Suppressor macrophage (primary cell): ENCODE measurements around the gene JDP2.

Experiments
- DNase-seq, 4 experiments: peaks; one replicate each; pipeline ENCODE4 v3.0.0-alpha.2; 2020 to 2022
- total RNA-seq, 17 experiments: gene quantifications; one replicate each; lab custom pipeline; 2026; ENCODE audit warnings: mixed read lengths in 6 of 17, inconsistent platforms in 3 of 17; lab: John Stamatoyannopoulos, UW

JDP2 gene, protein sequence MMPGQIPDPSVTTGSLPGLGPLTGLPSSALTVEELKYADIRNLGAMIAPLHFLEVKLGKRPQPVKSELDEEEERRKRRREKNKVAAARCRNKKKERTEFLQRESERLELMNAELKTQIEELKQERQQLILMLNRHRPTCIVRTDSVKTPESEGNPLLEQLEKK
- 18.4 to 52.6 (median 35.1) reads per million in 17 experiments for total RNA-seq

DNA sequence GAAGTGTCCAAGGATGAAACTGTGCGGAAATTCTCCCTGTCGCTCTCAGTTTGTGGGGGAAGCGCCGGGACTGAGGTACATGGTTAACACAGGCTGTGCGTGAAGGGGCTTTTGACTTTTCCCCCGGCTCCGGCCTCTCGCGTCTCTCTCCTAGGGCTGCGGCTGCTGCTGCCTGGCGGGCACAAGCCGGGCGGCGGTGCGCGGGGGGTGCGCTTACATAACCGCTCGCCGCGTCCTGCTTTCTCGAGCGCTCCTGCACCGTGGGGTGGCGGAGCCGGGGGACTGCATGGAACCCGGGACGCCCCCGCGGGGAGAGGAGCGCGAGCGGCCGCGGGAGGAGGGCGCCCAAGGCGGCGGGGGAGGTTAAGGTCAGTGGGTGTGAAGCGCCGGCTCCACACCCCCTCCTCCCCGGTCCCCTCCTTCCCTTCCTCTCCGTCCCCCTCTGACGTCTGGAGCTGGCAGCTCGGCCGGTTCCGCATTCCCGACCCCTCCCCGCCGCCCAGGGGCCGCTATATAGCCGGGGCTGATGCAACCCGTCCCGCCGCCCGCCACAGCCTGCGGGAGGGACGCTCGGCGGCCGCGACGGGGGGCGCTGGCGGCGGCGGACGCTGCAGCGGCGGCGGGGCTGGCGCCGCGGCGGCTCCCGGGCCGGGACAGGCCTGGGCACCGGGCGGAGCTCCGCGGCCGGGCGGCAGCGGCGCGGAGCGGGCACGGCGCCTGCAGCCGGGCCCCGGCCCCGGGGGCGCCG is at the start of gene JDP2:
TSS of gene JDP2 (plus strand) at position 541 of the 748 bp plus-strand sequence. CDS start 9,899 bp downstream, outside the sequence.
- DNase-seq = peak; percentile 95 to 97 (median 96)

DNA sequence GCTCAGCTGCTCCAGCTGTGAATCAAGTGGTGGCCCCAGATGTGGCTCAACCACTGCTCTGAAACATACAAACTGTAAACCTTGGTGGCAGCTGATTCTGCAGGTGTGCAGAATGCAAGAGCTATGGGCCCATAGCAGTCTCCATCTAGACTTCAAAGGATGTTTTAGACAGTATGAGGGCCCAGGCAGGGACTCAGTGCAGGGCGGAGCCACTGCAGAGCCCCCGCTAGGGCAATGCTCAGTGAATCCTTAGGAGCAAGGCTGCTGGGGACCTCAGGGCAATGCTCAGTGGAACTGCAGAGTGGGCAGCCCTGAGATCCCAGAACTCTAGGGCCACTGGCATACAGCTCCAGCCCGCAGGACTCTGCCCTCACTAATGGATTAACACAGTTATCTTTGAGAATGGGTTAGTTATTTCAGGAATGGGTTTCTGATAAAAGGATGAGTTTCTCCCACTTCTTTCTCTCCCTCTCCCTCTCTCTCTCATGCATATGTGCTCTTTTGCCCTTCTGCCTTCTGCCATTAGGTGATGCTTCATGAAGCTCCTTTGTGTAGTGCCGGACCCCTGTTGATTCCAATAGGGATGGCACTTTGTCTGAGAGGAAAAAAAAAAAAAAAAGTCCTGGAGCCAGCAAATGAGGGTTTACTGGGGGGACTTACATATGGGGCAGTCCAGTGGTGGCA is 48.4 kb upstream of the JDP2 start:
- no peak for DNase-seq

DNA sequence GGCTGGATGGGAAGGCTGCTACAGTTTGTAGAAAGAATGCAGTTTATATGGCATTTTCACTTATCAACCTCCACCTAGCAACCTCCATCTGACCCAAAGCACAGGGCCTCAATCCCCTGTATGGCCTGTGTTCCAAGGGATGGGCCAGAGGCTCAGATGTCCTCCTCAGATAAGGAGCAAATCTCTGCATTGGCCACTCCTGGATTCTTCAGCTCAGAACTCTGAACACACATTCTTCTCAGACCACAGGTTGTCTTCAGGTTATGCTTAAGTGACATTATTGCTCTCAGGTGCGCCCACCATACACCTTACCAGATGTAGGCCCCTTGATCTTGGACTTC is 47.9 kb upstream of the JDP2 start:
- DNase-seq = no peak

DNA sequence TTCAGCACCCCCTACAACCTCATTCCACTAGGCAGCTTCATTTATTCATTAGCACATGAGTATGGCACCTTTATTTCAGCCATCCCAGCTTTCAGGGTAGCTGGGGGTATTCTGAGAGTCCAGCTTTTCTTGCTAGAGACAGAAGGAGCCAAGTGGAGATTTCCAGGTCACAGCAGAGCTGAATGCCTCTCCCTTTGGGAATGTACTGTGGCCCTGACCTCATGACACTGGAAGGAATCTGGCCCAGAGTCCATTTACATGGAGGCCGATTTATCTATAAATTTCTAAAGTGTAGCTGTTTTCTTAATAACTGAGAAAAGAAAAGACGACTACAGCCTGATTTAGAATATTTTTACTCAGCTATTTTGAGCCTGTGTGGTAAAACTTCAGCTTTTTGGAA is 47.2 kb upstream of the JDP2 start:
- no peak for DNase-seq

DNA sequence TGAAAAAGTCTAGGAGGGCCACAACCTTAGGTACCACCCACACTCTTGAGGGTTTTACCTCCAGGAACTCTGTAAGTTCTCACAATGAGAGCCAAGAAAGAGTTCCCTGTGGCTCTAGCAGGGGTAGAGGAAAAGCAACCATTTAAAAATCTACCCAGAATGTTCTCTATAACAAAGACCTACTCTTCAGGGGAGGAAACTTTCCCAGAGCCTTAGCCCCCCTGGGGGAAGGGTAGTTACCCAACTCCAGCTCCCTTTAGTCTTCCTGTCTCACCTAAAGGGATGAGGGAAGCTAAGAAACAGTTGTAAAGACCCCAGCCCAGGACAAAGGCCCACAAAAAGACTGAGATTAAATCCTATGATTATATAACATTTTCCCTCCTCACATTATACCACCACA is 46.2 kb upstream of the JDP2 start:
- DNase-seq = no peak

DNA sequence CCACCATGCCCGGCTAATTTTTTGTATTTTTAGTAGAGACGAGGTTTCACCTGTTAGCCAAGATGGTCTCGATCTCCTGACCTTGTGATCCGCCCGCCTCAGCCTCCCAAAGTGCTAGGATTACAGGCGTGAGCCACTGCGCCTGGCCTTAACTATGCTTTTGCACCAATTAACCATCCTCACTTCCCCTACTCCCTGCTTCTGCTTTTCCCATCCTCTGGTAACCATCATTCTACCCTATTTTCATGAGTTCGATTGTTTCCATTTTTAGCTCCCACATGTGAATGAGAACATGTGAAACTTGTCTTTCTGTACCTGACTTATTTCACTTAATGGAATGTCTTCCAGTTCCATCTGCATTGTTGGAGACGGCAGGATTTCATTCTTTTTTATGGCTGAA is 44.6 kb upstream of the JDP2 start:
- DNase-seq = peak in 3 of 4 experiments; percentile 54 to 71 (median 64)

DNA sequence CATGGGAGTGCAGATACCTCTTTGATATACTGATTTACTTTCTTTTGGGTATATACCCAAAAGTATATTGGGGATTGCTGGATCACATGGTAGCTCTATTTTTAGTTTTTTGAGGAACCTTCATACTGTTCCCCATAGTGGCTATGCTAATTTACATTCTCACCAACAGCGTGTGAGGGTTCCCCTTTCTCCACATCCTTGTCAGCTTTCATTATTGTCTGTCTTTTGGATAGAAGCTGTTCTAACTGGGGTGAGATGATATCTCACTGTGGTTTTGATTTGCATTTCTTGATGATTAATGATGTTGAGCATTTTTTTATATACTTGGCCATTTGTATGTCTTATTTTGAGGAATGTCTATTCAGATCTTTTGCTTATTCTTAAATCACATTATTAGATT is 44.1 kb upstream of the JDP2 start:
- DNase-seq = peak; percentile 58 to 84 (median 71)

DNA sequence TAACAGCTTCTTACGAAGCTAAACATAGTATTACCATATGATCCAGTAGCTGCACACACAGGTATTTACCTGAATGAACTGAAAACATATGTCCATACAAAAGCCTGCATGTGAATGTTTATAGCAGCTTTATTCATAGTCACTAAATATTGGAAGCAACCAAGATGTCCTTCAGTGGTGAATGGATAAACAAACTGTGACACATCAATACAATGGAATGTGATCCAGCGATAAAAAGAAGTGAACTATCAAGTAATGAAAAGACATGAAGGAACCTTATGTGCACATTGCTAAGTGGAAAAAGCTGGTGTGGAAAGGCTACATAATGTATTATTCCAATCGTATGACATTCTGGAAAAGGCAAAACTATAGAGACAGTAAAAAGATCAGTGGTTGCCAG is 38.1 kb upstream of the JDP2 start:
- no peak for DNase-seq

DNA sequence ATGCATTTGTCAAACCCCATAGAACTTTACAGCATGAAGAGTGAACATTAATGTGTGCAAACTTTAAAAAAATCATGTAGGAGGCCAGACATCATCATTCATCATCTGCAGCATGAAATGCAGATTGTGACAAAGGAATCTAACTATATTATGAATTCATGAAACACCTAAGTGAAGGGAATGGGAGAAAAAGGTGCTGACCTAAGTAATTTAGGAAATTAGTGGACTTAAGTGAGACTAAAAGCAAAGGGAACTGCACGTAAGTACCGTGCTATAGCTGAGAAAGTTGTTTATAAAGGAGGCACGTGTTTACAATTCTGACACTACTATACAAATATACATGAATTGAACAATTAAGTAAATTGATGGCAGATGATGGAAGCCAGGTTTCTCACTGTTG is 37.6 kb upstream of the JDP2 start:
- no peak for DNase-seq

DNA sequence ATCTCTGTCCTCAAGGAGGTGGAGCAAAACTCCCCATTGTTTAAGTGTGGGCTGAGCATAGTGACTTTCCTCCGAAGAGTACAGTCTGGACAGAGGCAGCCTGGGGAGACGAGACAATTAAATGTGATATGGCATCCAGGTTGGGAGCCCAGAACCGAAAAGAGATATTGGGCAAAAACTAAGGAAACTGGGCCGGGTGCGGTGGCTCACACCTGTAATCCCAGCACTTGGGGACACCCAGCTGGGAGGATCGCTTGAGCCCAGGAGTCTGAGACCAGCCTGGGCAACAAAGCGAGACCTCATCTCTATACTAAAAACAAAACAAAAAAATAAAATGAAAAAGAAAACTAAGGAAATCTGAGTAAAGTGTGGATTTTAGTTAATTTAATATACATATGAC is 35.9 kb upstream of the JDP2 start:
- DNase-seq = no peak

DNA sequence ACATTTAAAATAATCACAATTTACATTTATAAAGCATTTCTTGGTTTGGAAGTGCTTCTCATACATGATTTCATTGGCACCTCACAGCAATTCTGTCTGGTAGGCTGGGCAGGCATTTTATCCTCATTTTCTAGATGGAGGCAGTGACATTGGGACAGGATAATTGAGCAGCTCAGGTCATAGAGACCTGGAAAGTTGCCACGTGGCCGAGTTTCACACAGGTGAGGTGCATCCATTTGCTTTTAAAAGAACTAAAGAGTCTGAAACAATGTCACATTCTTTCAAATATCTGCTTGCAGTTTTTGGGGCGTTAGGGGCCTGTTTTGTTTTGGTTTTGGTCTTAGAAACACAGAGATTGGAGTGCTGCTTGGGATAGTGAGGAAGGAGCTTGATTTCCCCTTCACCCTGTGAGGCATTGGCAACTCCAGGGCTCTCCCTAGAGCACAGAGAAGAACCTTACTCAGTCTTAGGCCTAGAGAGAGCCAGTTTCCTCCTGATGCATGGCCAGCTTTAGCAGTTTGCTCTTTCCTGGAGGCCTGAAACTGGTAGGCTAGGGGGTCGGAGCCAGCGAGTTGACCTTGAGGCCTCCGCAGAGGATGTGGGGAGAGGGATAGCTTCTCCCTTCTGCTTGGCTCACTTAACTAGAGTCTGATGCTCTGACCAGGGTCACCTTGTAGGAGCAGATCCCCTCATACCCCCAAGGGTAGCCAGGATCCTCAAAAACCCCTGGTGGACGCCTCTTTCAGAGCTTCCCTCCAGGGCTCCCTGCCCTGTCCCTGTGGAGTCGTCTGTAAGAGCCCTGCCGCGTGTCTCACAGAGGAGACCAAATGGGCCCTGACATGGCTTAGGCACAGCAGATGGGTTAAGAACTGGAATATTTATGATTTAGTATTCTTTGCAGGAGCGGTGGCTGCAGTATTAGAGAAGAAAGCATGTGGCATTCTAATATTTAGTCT is 34.9 kb upstream of the JDP2 start:
- DNase-seq = no peak

DNA sequence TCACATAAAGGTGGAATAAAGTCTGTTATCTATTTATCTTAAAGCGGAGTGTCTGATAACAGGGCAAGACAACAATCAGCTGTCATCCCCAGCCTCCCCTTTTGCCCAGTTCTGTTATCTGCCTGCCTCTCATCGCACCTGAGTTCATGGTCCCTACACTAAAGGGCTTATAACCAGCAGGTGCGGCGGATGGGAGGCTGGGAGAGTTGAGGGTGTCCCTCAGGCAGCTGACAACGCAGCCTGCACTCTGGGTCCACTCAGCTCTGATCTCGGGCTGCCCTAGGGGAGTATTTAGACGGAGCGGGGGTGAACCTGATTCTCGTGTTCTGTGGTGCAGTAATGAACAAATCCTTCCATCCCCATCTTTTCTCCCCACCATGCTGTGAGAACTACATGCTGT is 34.0 kb upstream of the JDP2 start:
- no peak for DNase-seq

DNA sequence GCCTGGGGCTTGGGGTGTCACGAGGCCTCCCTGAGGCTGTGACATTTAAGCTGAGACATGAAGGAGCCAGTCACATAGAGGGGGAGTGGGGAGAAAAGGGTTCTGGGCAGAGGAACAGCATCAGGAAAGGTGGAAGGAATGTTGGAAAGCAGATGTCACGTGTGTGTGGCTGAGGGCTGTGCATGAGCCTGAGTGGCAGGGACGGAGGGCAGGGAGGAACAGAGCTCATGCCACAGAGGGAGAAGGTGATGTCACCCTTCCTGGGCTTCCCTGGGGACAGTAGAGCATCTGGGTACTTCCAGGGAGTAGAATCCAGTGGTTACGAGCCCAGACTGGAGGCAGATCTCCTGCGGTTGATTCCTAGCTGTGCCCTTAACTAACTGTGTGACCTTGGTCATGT is 32.0 kb upstream of the JDP2 start:
- DNase-seq = no peak

DNA sequence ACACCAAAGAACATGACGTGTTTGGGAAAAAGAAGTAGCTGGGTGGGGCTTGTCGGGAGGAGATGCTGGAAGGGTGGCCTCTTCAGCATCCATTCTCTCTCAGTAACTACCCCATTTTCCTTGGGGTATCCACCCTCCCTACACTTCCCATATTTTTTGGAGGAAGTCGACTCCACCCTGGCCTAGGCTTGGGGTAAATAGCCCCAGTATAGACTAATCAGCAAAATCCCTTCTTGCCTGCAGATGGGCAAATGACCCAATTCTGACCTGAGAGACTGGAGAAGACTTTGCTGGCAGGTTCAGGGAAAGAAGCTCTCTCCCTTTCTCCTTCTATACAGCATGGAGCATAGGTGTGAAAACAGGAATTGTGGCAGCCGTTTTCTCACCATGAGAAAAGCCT is 28.5 kb upstream of the JDP2 start:
- DNase-seq = peak; percentile 30 to 55 (median 40)

DNA sequence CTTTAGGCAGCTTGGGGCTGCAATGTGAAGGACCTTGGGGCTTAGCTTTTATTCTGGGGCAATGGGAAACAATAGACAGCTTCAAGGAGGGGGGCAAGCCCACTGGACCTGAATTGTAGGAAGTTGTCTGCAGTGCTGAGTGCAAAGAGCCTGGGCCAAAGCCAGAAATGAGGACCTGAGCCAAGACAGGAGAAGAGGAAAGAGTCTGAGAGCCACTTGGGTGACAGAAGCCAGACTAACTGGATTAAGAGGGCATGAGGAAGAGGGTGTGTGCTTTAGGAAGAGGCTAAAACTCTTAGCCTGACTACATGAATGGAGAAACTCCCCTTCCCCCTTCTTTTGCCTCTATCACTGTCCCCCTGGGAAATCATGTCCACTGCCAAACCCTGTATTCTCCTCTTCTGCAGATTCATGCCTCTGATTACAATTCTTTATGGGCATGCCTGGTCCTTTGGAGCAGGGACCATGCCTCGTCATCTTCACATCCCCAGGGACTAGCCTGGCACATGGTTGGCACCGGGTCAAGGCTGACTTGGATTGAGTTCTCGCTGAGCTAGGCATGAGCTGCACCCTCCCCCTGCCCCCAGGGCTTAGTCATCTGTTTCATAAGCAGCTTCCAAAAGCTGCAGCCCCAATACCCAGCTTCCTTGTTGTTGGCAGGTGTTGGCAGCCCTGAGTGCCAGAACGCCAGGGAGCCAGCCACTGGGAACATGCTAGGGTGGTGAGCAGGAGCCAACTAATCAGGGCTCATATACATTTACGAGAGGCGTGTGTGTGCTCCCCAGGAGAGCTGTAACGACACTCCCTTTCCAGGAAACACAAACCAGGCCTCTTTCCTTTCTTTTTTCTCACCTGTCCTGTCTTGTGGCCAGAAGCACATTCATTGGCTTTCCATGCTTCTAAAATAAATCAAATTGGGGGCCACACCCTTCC is 27.7 kb upstream of the JDP2 start:
- peak; percentile 76 to 87 (median 85) for DNase-seq

DNA sequence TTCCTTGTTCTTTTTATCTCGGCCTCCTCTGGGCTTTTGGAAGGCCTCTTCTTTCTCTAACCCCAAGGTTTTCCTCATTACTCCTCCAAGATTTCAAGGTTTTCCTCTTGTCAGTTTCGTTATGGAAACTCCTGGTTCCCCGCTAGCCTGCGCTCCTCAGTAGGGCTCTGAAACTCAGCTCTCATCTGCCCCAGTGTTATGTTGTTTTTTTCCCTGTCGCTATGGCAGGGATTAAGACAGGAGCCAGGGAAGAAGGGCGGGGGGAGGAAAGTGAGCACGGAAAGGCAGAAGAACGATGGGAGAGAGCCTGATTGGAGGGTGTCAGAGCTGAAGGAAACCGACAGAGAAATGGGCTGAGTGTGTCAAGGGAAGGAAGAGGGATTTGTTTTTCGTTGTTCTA is 26.5 kb upstream of the JDP2 start:
- DNase-seq = no peak

DNA sequence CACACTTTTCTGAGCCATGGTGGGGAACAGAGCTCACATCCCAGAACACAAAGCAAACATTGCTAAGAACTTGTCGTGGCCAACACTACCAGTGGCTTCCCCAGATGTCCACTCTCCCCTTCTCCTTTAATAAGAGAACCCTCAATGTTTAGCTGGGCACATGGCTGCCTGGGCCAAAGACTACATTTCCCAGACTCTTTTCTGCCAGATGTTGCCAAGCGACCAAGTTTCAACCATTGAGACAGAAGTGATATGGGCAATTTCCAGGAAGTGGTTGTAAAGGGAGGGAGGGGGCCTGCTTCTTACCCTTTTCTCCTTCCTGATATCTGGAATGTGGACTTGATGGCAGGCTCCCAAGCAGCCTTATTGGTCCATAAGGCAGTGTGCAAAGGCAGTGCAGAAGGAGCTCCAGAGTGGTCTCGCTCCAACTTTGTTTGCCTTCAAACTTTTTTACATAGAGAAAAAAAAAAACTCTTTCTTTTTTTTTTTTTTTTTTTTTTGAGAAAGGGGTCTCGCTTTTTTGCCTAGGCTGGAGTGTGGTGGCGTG is 24.9 kb upstream of the JDP2 start:
- DNase-seq = peak in 3 of 4 experiments; percentile 12 to 29 (median 25)

DNA sequence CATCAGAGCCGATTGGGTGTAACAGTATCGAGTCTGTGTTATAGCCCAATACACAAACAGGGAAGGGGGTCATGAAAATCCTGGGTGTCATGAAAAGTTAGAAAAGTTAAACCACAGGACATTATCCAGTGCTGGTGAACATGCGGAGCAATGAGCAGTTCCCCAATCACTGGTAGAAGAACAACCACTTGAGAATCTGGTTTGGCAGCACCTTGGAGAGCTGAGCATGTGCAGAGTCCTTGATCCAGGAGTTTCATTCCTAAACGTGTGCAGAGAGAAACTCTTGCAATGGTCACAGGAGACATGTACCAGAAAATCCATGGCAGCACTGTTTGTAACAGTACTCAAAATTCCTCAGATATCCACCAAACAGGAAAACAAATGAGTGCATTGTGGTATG is 23.0 kb upstream of the JDP2 start:
- DNase-seq = no peak

DNA sequence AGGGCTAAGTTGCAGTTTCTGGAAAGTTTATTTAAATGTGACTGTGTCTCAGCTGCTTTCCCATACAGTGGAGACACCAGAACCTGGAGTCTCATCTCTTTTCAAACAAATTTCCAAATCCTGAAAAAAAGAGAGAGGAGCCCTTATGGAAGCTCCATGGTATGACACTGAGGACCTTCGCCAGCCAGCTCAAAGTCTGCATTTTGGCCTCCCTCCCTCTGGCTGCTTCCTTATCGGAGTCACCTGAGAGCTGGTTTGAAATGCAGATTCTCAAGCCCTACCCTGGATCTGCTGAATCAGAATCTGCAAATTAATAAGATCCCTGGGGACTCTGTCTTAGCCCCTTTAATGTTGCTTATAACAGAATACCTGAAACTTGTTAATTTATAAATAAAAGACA is 21.7 kb upstream of the JDP2 start:
- DNase-seq = no peak

DNA sequence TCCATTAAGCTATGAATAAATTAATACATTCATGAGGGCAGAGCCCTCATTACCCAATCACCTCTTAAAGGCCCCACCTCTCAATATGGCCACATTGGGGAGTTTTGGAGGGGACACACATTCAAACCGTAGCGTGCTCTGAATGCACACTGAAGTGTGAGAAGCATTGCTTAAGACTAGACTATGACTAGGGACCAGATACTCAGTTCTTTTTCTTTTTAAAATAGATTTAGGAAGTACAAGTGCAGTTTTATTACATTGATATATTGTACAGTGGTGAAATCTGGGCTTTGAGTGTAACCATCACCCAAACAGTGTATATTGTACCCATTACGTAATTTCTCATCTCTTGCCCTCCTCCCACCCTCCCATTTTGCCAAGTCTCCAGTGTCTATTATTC is 21.0 kb upstream of the JDP2 start:
- peak; percentile 35 to 83 (median 66) for DNase-seq
